Gastroesophageal sphincter (tissue), 4 donors: ENCODE data around the gene ADAM23. TPM values are rescaled to one million over a fixed set of nuclear protein-coding genes. Genes with fewer than 3 reads are reported as not detected.

Source experiments
- ATAC-seq: fragments of 150-250 bp; one replicate; pipeline ENCODE4 v1.9.1; 2016; ENCODE audit warnings: mild to moderate bottlenecking, moderate library complexity
- H3K27ac ChIP-seq, 4 donors: fragments of 200-600 bp; sonication (generic) in 3 of 4; 1 replicate in 3 of 4; 2 replicates in 1 of 4; pipeline ENCODE4 v1.5.1; 2016 to 2019
- H3K27me3 ChIP-seq: fragments of 200-600 bp; sonication (generic); one replicate; pipeline ENCODE4 v1.5.1; 2019
- H3K36me3 ChIP-seq, 2 donors: fragments of 200-600 bp; sonication (generic); one replicate each; pipeline ENCODE4 v1.5.1; 2019; ENCODE audit warnings: control low read depth in 1 of 2
- H3K4me1 ChIP-seq, 3 donors: fragments of 200-600 bp; sonication (generic); 1 replicate in 2 of 3; 2 replicates in 1 of 3; pipeline ENCODE4 v1.5.1; 2016 to 2019; ENCODE audit warnings: control low read depth in 2 of 3
- H3K4me3 ChIP-seq, 2 donors: fragments of 200-600 bp; sonication (generic); one replicate each; pipeline ENCODE4 v1.5.1; 2019; ENCODE audit warnings: mild to moderate bottlenecking in 1 of 2, moderate library complexity in 1 of 2
- H3K9me3 ChIP-seq, 3 donors: fragments of 200-600 bp; sonication (generic); one replicate each; pipeline ENCODE4 v1.5.1; 2017 to 2019; ENCODE audit warnings: control low read depth in 2 of 3
- EP300 ChIP-seq: sonication (generic); formaldehyde crosslinking; IDR thresholded peaks from one replicate; pipeline ENCODE4 v1.6.1; 2017; ENCODE audit warnings: antibody characterized with exemption, mild to moderate bottlenecking
- POLR2A ChIP-seq, 2 donors: fragments of 450-650 bp; IDR thresholded peaks; one replicate each; pipeline ENCODE4 v1.6.1; 2017; ENCODE audit warnings: antibody characterized with exemption in 2 of 2, mild to moderate bottlenecking in 2 of 2, moderate library complexity in 1 of 2
- POLR2AphosphoS5 ChIP-seq: sonication (generic); formaldehyde crosslinking; IDR thresholded peaks from one replicate; pipeline ENCODE4 v1.6.1; 2017; ENCODE audit warnings: antibody characterized with exemption
- WGBS, 2 donors: methylation state at CpG; one replicate each; pipeline ENCODE4 v1.1.5; 2018; ENCODE audit warnings: low coverage in 1 of 2; 5-methylcytosine and 5-hydroxymethylcytosine counted together
- total RNA-seq, 4 donors: library from RNA; depleted of rRNA; stranded (reverse); fragments of >200 nt; gene quantifications; one replicate each; pipeline ENCODE4 v1.1.0, GENCODE V29; 2016
- TF ChIP-seq, protein P1 (sequence below), 4 experiments: fragments of 200-600 bp in 2 of 4; fragments of 450-650 bp in 2 of 4; sonication (generic) in 1 of 4; IDR thresholded peaks; one replicate each; pipeline ENCODE4 v1.5.1; 2017 to 2019; ENCODE audit warnings: antibody characterized with exemption in 4 of 4, mild to moderate bottlenecking in 2 of 4, moderate library complexity in 2 of 4

ADAM23 gene
- total RNA-seq, 4 donors from 2014 or later, result 2.4 to 4.0 (median 3.5) TPM

DNA sequence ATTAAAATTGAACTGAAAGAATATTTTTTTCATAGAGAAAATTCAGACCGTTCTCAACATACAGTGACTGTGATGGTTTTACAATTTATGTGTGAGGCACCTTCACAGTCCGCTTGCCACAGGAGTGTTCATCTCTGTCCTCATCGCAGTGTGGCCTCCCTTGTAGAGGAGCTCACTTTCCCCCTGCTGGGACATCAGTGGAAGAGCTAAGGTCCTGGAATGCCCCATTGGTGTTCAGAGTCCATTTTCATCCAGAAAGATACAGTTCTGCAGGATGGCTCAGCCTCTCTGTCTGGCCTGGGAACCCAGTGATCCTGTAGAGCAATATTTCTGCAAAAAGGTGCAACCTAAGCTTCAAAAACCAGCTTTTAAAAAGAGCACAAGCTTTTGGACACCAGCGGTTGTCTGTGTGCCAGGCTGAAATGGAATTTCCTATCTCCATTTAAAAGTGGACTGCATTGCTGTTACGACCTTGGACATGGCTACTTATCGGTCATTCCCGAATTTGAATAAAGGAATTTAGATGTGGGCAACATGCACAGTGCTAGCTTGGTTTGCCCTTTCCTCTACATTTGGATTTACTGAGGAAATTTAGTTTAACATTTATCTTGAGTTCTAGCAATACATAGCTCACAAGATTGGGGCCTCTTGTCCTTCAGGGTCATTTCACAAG, 172.2 kb downstream of the ADAM23 start:
- Histone ChIP-seq H3K4me3 (no peak overlapping the region), H3K9me3 (no peaks in the 10 kb centered on the region), H3K36me3 (peaks cover 0 to 11% of the 10 kb centered on the region in 2 donors), H3K27ac (no peak overlapping the region), H3K4me1 (no peaks in the 10 kb centered on the region), H3K27me3 (no peaks in the 10 kb centered on the region)
- WGBS, 2 donors, result 84 to 89% methylated on average over 5 of the region's 7 CpGs
- no peak for ATAC-seq
- TF ChIP-seq POLR2A (IDR thresholded peaks at IDR 0.05) (no peak), POLR2AphosphoS5 (no peak), EP300 (no peak)
- TF ChIP-seq, protein P1, sequence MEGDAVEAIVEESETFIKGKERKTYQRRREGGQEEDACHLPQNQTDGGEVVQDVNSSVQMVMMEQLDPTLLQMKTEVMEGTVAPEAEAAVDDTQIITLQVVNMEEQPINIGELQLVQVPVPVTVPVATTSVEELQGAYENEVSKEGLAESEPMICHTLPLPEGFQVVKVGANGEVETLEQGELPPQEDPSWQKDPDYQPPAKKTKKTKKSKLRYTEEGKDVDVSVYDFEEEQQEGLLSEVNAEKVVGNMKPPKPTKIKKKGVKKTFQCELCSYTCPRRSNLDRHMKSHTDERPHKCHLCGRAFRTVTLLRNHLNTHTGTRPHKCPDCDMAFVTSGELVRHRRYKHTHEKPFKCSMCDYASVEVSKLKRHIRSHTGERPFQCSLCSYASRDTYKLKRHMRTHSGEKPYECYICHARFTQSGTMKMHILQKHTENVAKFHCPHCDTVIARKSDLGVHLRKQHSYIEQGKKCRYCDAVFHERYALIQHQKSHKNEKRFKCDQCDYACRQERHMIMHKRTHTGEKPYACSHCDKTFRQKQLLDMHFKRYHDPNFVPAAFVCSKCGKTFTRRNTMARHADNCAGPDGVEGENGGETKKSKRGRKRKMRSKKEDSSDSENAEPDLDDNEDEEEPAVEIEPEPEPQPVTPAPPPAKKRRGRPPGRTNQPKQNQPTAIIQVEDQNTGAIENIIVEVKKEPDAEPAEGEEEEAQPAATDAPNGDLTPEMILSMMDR (IDR thresholded peaks at IDR 0.05), result no peak

DNA sequence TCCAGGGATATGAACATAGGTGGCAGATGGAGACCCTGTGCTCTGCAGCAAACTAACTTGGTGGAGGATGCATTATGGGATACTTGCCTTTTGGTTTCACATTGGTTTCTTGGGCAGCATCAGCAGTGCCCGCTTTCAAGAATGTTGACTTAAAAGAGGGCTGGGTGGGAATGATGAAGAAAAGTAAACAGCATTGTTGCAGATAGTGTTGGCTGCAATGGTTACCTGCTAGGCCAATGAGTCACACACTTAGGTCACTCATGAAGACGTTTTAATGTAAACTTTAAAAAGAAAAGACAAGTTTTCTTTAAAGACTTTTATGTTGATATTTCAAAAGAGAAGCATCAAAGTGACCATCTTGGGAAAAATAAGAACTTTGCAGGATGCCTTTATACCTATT, 172.8 kb downstream of the ADAM23 start:
- Histone ChIP-seq H3K4me1 (no peaks in the 10 kb centered on the region), H3K9me3 (no peaks in the 10 kb centered on the region), H3K27me3 (no peaks in the 10 kb centered on the region), H3K36me3 (peaks cover 0 to 11% of the 10 kb centered on the region in 2 donors), H3K4me3 (no peak overlapping the region), H3K27ac (no peak overlapping the region)
- 15 to 55% methylated on average over 1 to 2 of the region's 2 CpGs for WGBS, 2 donors
- no peak for ATAC-seq
- TF ChIP-seq, protein P1 (IDR thresholded peaks at IDR 0.05), result no peak
- TF ChIP-seq EP300, result no peak
- no peak for TF ChIP-seq POLR2AphosphoS5
- no peak for TF ChIP-seq POLR2A (IDR thresholded peaks at IDR 0.05)

DNA sequence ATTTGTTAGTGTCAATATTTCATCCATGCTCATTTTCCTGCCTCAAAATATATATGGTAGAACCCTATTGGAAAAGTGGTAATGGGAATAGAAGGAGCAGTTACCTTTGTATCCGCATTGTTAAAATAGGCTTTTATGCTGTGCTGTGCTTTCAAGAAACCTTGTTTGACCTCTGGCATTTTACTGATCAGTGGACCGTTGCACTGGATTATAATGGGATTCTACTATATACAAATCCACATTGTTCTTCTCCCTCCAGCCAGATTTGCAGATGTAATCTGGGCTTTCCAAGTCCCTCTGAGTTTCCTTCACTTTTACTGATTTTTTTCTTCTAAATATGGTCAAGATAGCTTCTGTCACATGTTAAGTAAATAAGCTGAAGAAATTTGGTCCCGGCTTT, 175.7 kb downstream of the ADAM23 start:
- H3K27me3 ChIP-seq, result no peaks in the 10 kb centered on the region
- TF ChIP-seq POLR2A (IDR thresholded peaks at IDR 0.05), result no peak
- TF ChIP-seq POLR2AphosphoS5, result no peak
- TF ChIP-seq EP300, result no peak
- TF ChIP-seq, protein P1 (IDR thresholded peaks at IDR 0.05), result no peak
- H3K27ac ChIP-seq, result no peak overlapping the region
- no peak overlapping the region for H3K4me3 ChIP-seq
- H3K4me1 ChIP-seq, result no peaks in the 10 kb centered on the region
- H3K36me3 ChIP-seq, result no peaks in the 10 kb centered on the region
- no peak for ATAC-seq
- 46 to 52% methylated on average over 3 of the region's 3 CpGs for WGBS, 2 donors
- no peaks in the 10 kb centered on the region for H3K9me3 ChIP-seq

- Histone ChIP-seq H3K27me3 (peaks cover 23% of the 10 kb centered on the region), H3K27ac (no peak overlapping the region), H3K4me3 (no peak overlapping the region), H3K9me3 (no peaks in the 10 kb centered on the region), H3K36me3 (no peaks in the 10 kb centered on the region), H3K4me1 (no peaks in the 10 kb centered on the region)
- TF ChIP-seq POLR2A (IDR thresholded peaks at IDR 0.05) (no peak), EP300 (no peak), POLR2AphosphoS5 (no peak)
- TF ChIP-seq, protein P1 (IDR thresholded peaks at IDR 0.05), result no peak
- WGBS, 2 donors, result 40 to 57% methylated on average over 1 to 2 of the region's 2 CpGs
- no peak for ATAC-seq
These were observed 182.8 kb downstream of the ADAM23 start for GRCh38 chr2:206626108-206626507.

GRCh38 chr2:206627632-206628031, 184.3 kb downstream of the ADAM23 start:
- H3K9me3 ChIP-seq, result no peaks in the 10 kb centered on the region
- H3K4me1 ChIP-seq, result no peaks in the 10 kb centered on the region
- H3K27ac ChIP-seq, result no peak overlapping the region
- H3K36me3 ChIP-seq, result no peaks in the 10 kb centered on the region
- H3K27me3 ChIP-seq, result peaks cover 23% of the 10 kb centered on the region
- no peak overlapping the region for H3K4me3 ChIP-seq
- TF ChIP-seq POLR2A (IDR thresholded peaks at IDR 0.05) (no peak), POLR2AphosphoS5 (no peak), EP300 (no peak)
- TF ChIP-seq, protein P1 (IDR thresholded peaks at IDR 0.05), result no peak
- no peak for ATAC-seq
